Liver (tissue), 9 donors: Measurements from ENCODE around the gene MID1. TPM values are rescaled to one million over a fixed set of nuclear protein-coding genes. Genes with fewer than 3 reads are reported as not detected.

ENCODE experiments used
- DNase-seq: peaks from one replicate; pipeline ENCODE4 v3.0.0-alpha.2; 2017; ENCODE audit warnings: low spot score
- H3K27ac ChIP-seq, 2 donors: one replicate each; pipeline ENCODE4 v1.7.0; 2013; ENCODE audit warnings: inconsistent platforms in 2 of 2, low read length in 2 of 2, control low read depth in 1 of 2, low read depth in 1 of 2, mild to moderate bottlenecking in 1 of 2
- H3K27me3 ChIP-seq, 4 donors: one replicate each; pipeline versions ENCODE4 v1.6.1 to v1.7.0; 2013; ENCODE audit warnings: low read length in 3 of 4, inconsistent platforms in 1 of 4, mild to moderate bottlenecking in 1 of 4, moderate library complexity in 1 of 4; ENCODE audit not compliant: control insufficient read depth in 4 of 4, insufficient read depth in 4 of 4
- H3K36me3 ChIP-seq, 4 donors: one replicate each; pipeline versions ENCODE4 v1.6.1 to v1.7.0; 2013; ENCODE audit warnings: low read length in 3 of 4, mild to moderate bottlenecking in 3 of 4, low read depth in 1 of 4, moderate library complexity in 1 of 4; ENCODE audit not compliant: control insufficient read depth in 4 of 4, insufficient read depth in 3 of 4
- H3K4me1 ChIP-seq, 4 donors: one replicate each; pipeline versions ENCODE4 v1.6.1 to v1.7.0; 2013; ENCODE audit warnings: low read length in 3 of 4, mild to moderate bottlenecking in 3 of 4, moderate library complexity in 1 of 4; ENCODE audit not compliant: control insufficient read depth in 4 of 4, insufficient read depth in 4 of 4
- H3K4me3 ChIP-seq, 3 donors: one replicate each; pipeline versions ENCODE4 v1.6.1 to v1.7.0; 2013; ENCODE audit warnings: low read length in 3 of 3, control low read depth in 1 of 3, low read depth in 1 of 3, mild to moderate bottlenecking in 1 of 3
- H3K9ac ChIP-seq, 2 donors: one replicate each; pipeline ENCODE4 v1.7.0; 2013; ENCODE audit warnings: low read length in 2 of 2, mild to moderate bottlenecking in 2 of 2, moderate library complexity in 2 of 2, control low read depth in 1 of 2, low read depth in 1 of 2
- H3K9me3 ChIP-seq, 4 donors: one replicate each; pipeline versions ENCODE4 v1.6.1 to v1.7.0; 2013; ENCODE audit warnings: low read length in 3 of 4; ENCODE audit not compliant: control insufficient read depth in 4 of 4
- ATF3 ChIP-seq: IDR thresholded peaks from 2 replicates; pipeline ENCODE4 v1.6.1; 2016; ENCODE audit warnings: antibody characterized with exemption
- EGR1 ChIP-seq, 2 donors: IDR thresholded peaks; 2 replicates each; pipeline ENCODE4 v1.6.1; 2016 to 2018; ENCODE audit warnings: antibody characterized with exemption in 2 of 2, low read depth in 2 of 2
- FOXA1 ChIP-seq: IDR thresholded peaks from 2 replicates; pipeline ENCODE4 v1.6.1; 2016; ENCODE audit warnings: antibody characterized with exemption
- FOXA2 ChIP-seq: IDR thresholded peaks from 2 replicates; pipeline ENCODE4 v1.6.1; 2016; ENCODE audit warnings: antibody characterized with exemption
- HNF4A ChIP-seq, 2 donors: conservative IDR thresholded peaks; 2 replicates each; pipeline ENCODE4 v1.6.1; 2016; ENCODE audit warnings: antibody characterized with exemption in 2 of 2, mild to moderate bottlenecking in 2 of 2
- HNF4G ChIP-seq: IDR thresholded peaks from 2 replicates; pipeline ENCODE4 v1.6.1; 2016; ENCODE audit warnings: antibody characterized with exemption
- JUND ChIP-seq, 2 donors: IDR thresholded peaks; 2 replicates each; pipeline ENCODE4 v1.6.1; 2016; ENCODE audit warnings: antibody characterized with exemption in 2 of 2
- MAX ChIP-seq: IDR thresholded peaks from 2 replicates; pipeline ENCODE4 v1.6.1; 2016; ENCODE audit warnings: antibody characterized with exemption
- NR2F2 ChIP-seq: IDR thresholded peaks from 2 replicates; pipeline ENCODE4 v1.6.1; 2016; ENCODE audit warnings: antibody characterized with exemption
- RAD21 ChIP-seq, 2 donors: IDR thresholded peaks; 2 replicates each; pipeline ENCODE4 v1.6.1; 2016; ENCODE audit warnings: antibody characterized with exemption in 2 of 2, mild to moderate bottlenecking in 2 of 2
- REST ChIP-seq: IDR thresholded peaks from 2 replicates; pipeline ENCODE4 v1.6.1; 2016; ENCODE audit warnings: antibody characterized with exemption, mild to moderate bottlenecking
- RXRA ChIP-seq, 2 donors: IDR thresholded peaks; 2 replicates each; pipeline ENCODE4 v1.6.1; 2017 to 2018; ENCODE audit warnings: antibody characterized with exemption in 2 of 2, mild to moderate bottlenecking in 1 of 2
- SP1 ChIP-seq: IDR thresholded peaks from 2 replicates; pipeline ENCODE4 v1.6.1; 2018; ENCODE audit warnings: antibody characterized with exemption, mild to moderate bottlenecking
- YY1 ChIP-seq: IDR thresholded peaks from 2 replicates; pipeline ENCODE4 v1.6.1; 2016; ENCODE audit warnings: antibody characterized with exemption, mild to moderate bottlenecking
- ZBTB33 ChIP-seq: IDR thresholded peaks from 2 replicates; pipeline ENCODE4 v1.6.1; 2016; ENCODE audit warnings: antibody characterized with exemption
- WGBS: extraction: QIAGEN DNeasy Blood & Tissue Kit; methylation state at CpG from one replicate; pipeline ENCODE4 v1.1.7; 2013; 5-methylcytosine and 5-hydroxymethylcytosine counted together
- polyA plus RNA-seq, 2 donors: library from polyadenylated mRNA; stranded (reverse) in 1 of 2; unstranded in 1 of 2; fragments of 200-250 nt in 1 of 2; fragments of >200 nt in 1 of 2; fragmentation: Nextera tagmentation in 1 of 2; extraction: Ambion mirVana in 1 of 2; gene quantifications; one replicate each; pipeline versions ENCODE4 v1.2.1 to v1.2.3, GENCODE V29; 2013 to 2015
- total RNA-seq, 2 donors: library from RNA; depleted of rRNA; stranded (reverse); fragments of >200 nt; gene quantifications; one replicate each; pipeline ENCODE4 v1.2.3, GENCODE V29; 2014
- TF ChIP-seq, protein P1 (sequence below): fragments of 150-350 bp; IDR thresholded peaks from 2 replicates; pipeline ENCODE4 v1.5.1; 2017; ENCODE audit warnings: improper control_type of control experiment, low read depth, low read length; ENCODE audit not compliant: missing input control
- donor health status: healthy.
- donor health status: healthy.
- donor health status: healthy.
- donor health status: healthy.
- donor health status: healthy.

The MID1 gene
- total and polyA plus RNA-seq, 4 donors = 1.8 to 7.9 (median 4.2) TPM

GRCh38 chrX:10404436-10404835 is 215.9 kb downstream of the MID1 start:
- no peak for TF ChIP-seq YY1
- no peak for TF ChIP-seq MAX
- TF ChIP-seq FOXA1 = no peak
- TF ChIP-seq JUND (IDR thresholded peaks at IDR 0.05) = no peak
- TF ChIP-seq RAD21 (IDR thresholded peaks at IDR 0.05) = no peak
- TF ChIP-seq REST = no peak
- no peak for TF ChIP-seq ATF3
- no peak for TF ChIP-seq RXRA (IDR thresholded peaks at IDR 0.05)
- TF ChIP-seq NR2F2 = no peak
- TF ChIP-seq FOXA2 = no peak
- no peak for TF ChIP-seq HNF4G
- TF ChIP-seq ZBTB33 = no peak
- TF ChIP-seq EGR1 (IDR thresholded peaks at IDR 0.05; ENCODE audit: low read depth in 2 of 2) = no peak
- TF ChIP-seq, protein P1, sequence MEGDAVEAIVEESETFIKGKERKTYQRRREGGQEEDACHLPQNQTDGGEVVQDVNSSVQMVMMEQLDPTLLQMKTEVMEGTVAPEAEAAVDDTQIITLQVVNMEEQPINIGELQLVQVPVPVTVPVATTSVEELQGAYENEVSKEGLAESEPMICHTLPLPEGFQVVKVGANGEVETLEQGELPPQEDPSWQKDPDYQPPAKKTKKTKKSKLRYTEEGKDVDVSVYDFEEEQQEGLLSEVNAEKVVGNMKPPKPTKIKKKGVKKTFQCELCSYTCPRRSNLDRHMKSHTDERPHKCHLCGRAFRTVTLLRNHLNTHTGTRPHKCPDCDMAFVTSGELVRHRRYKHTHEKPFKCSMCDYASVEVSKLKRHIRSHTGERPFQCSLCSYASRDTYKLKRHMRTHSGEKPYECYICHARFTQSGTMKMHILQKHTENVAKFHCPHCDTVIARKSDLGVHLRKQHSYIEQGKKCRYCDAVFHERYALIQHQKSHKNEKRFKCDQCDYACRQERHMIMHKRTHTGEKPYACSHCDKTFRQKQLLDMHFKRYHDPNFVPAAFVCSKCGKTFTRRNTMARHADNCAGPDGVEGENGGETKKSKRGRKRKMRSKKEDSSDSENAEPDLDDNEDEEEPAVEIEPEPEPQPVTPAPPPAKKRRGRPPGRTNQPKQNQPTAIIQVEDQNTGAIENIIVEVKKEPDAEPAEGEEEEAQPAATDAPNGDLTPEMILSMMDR = no peak
- H3K4me3 ChIP-seq = no peak overlapping the region
- H3K27me3 ChIP-seq = no peaks in the 10 kb centered on the region
- no peak for DNase-seq
- H3K9ac ChIP-seq = no peak overlapping the region
- no peaks in the 10 kb centered on the region for H3K36me3 ChIP-seq
- no peaks in the 10 kb centered on the region for H3K4me1 ChIP-seq
- no peak overlapping the region for H3K27ac ChIP-seq
- no peaks in the 10 kb centered on the region for H3K9me3 ChIP-seq

- Histone ChIP-seq H3K27me3 (no peaks in the 10 kb centered on the region), H3K4me1 (no peaks in the 10 kb centered on the region), H3K9me3 (no peaks in the 10 kb centered on the region), H3K4me3 (no peak overlapping the region), H3K27ac (no peak overlapping the region), H3K9ac (no peak overlapping the region), H3K36me3 (no peaks in the 10 kb centered on the region)
- WGBS = 43% methylated on average over 1 of the region's 1 CpG
- TF ChIP-seq RXRA (IDR thresholded peaks at IDR 0.05) (no peak), HNF4A (conservative IDR thresholded peaks at IDR 0.05) (no peak), JUND (IDR thresholded peaks at IDR 0.05) (no peak), RAD21 (IDR thresholded peaks at IDR 0.05) (no peak), YY1 (no peak), SP1 (no peak), ATF3 (no peak)
- DNase-seq = no peak
These were observed 219.1 kb downstream of the MID1 start for GRCh38 chrX:10401239-10401638.
